GM12878 (cell line): ENCODE results near the gene NPAS1. TPM values are rescaled to one million over a fixed set of nuclear protein-coding genes. Genes with fewer than 3 reads are reported as not detected.

ENCODE experiments used
- ATF2 ChIP-seq: IDR thresholded peaks from 2 replicates; pipeline ENCODE4 v1.6.1; 2012; ENCODE audit warnings: low read length, inconsistent platforms
- BCL3 ChIP-seq: IDR thresholded peaks from 2 replicates; pipeline ENCODE4 v1.6.1; 2011; ENCODE audit warnings: borderline replicate concordance, low read depth, mild to moderate bottlenecking, moderate library complexity, low read length; ENCODE audit not compliant: insufficient read depth, poor library complexity, severe bottlenecking
- CBX5 ChIP-seq: sonication (generic); IDR thresholded peaks from 2 replicates; pipeline ENCODE4 v1.6.1; 2016; ENCODE audit warnings: low read depth, moderate library complexity, mild to moderate bottlenecking, inconsistent platforms
- FOXK2 ChIP-seq: fragments of 450-650 bp; IDR thresholded peaks from 2 replicates; pipeline ENCODE4 v1.6.1; 2017; ENCODE audit warnings: mild to moderate bottlenecking, moderate library complexity
- HDGF ChIP-seq: fragments of 450-650 bp; IDR thresholded peaks from 2 replicates; pipeline ENCODE4 v1.6.1; 2016; ENCODE audit warnings: antibody characterized with exemption
- MEF2A ChIP-seq: IDR thresholded peaks from 2 replicates; pipeline ENCODE4 v1.6.1; 2011; ENCODE audit warnings: low read depth, mild to moderate bottlenecking, low read length, moderate library complexity; ENCODE audit not compliant: insufficient read depth
- NFYA ChIP-seq: IDR thresholded peaks from 2 replicates; pipeline ENCODE4 v1.6.1; 2011; ENCODE audit warnings: low read depth, mild to moderate bottlenecking, low read length, improper control_type of control experiment, borderline replicate concordance
- RELB ChIP-seq: fragments of 450-650 bp; IDR thresholded peaks from 2 replicates; pipeline ENCODE4 v1.6.1; 2017; ENCODE audit warnings: low read depth, mild to moderate bottlenecking, moderate library complexity
- REST ChIP-seq: IDR thresholded peaks from 2 replicates; pipeline ENCODE4 v1.6.1; 2012; ENCODE audit warnings: mild to moderate bottlenecking, low read depth, low read length
- SIX5 ChIP-seq: IDR thresholded peaks from 2 replicates; pipeline ENCODE4 v1.6.1; 2011; ENCODE audit warnings: mild to moderate bottlenecking, low read depth, low read length, moderate library complexity; ENCODE audit not compliant: severe bottlenecking
- USF1 ChIP-seq: IDR thresholded peaks from 2 replicates; pipeline ENCODE4 v1.6.1; 2011; ENCODE audit warnings: borderline replicate concordance, low read depth, mild to moderate bottlenecking, moderate library complexity, mixed read lengths, low read length; ENCODE audit not compliant: insufficient read depth; ENCODE audit errors: extremely low read length
- ZNF274 ChIP-seq: IDR thresholded peaks from one replicate; pipeline ENCODE4 v1.8.0; 2011; ENCODE audit not compliant: insufficient read length, insufficient read depth
- polyA plus RNA-seq, 11 experiments: library from polyadenylated mRNA; depleted of rRNA in 4 of 11; unstranded in 6 of 11; stranded (reverse) in 5 of 11; fragments of >200 nt; fragmentation: Nextera tagmentation in 4 of 11; fragmentation: Illumina TruSeq in 1 of 11; extraction: Ambion mirVana in 4 of 11; extraction: Trizol in 1 of 11; gene quantifications; 1 replicate in 1 of 11; 2 replicates in 10 of 11; pipeline versions ENCODE4 v1.2.1 to v1.2.3, GENCODE V29; 2011 to 2016; ENCODE audit warnings: inconsistent platforms in 2 of 11, missing spikeins in 2 of 11, low read depth in 1 of 11
- total RNA-seq, 4 experiments: library from RNA; depleted of rRNA in 3 of 4; stranded (reverse); fragments of >200 nt in 3 of 4; fragmentation: Illumina TruSeq in 1 of 4; extraction: Trizol in 1 of 4; gene quantifications; 2 replicates each; pipeline versions ENCODE4 v1.2.1 to v1.2.3, GENCODE V29; 2013 to 2021

Gene NPAS1
- total and polyA plus RNA-seq, 10 of the 15 experiments (the other 5 are each of a cell fraction or from before 2014, with no cell fraction given): 0.14 to 0.72 (median 0.28) TPM; not detected in 3

GRCh38 chr19:46995492-46995891, 24.1 kb upstream of the NPAS1 start (continued):
- no peak for TF ChIP-seq REST
- no peak for TF ChIP-seq ZNF274
- no peak for TF ChIP-seq NFYA
- TF ChIP-seq RELB: no peak
- TF ChIP-seq BCL3: no peak
- no peak for TF ChIP-seq HDGF
- TF ChIP-seq CBX5: no peak
- TF ChIP-seq FOXK2: no peak
- no peak for TF ChIP-seq ATF2
- TF ChIP-seq MEF2A: no peak
- TF ChIP-seq SIX5: no peak
- no peak for TF ChIP-seq USF1
- TF ChIP-seq, all 136 proteins: peak for 0
